Sigmoid colon (tissue), 7 donors: ENCODE data around the gene UBN1. TPM values are rescaled to one million over a fixed set of nuclear protein-coding genes. Genes with fewer than 3 reads are reported as not detected.

ENCODE experiments used
- DNase-seq: peaks from one replicate; pipeline ENCODE4 v3.0.0-alpha.2; 2019
- H3K27ac ChIP-seq, 4 donors: fragments of 200-600 bp; sonication (generic); one replicate each; pipeline ENCODE4 v1.5.1; 2016 to 2019; ENCODE audit warnings: mild to moderate bottlenecking in 1 of 4
- H3K27me3 ChIP-seq, 3 donors: fragments of 200-600 bp; sonication (generic); one replicate each; pipeline ENCODE4 v1.5.1; 2019; ENCODE audit warnings: mild to moderate bottlenecking in 1 of 3
- H3K36me3 ChIP-seq, 4 donors: fragments of 200-600 bp; sonication (generic); one replicate each; pipeline ENCODE4 v1.5.1; 2016 to 2019
- H3K4me1 ChIP-seq, 4 donors: fragments of 200-600 bp; sonication (generic); one replicate each; pipeline ENCODE4 v1.5.1; 2017 to 2019
- H3K4me3 ChIP-seq, 4 donors: fragments of 200-600 bp; sonication (generic); one replicate each; pipeline ENCODE4 v1.5.1; 2017 to 2019; ENCODE audit warnings: mild to moderate bottlenecking in 2 of 4, moderate library complexity in 1 of 4
- H3K9me3 ChIP-seq, 4 donors: fragments of 200-600 bp in 3 of 4; sonication (generic) in 3 of 4; one replicate each; pipeline versions ENCODE4 v1.5.1 to v1.6.1; 2013 to 2019
- CTCF ChIP-seq, 4 experiments: fragments of 450-650 bp in 3 of 4; fragments of 200-600 bp in 1 of 4; IDR thresholded peaks; one replicate each; pipeline ENCODE4 v1.5.1; 2016 to 2019; ENCODE audit warnings: antibody characterized with exemption in 4 of 4, mild to moderate bottlenecking in 3 of 4, moderate library complexity in 2 of 4
- EP300 ChIP-seq, 4 donors: sonication (generic); formaldehyde crosslinking; IDR thresholded peaks; one replicate each; pipeline ENCODE4 v1.6.1; 2017; ENCODE audit warnings: antibody characterized with exemption in 4 of 4
- POLR2A ChIP-seq, 2 donors: fragments of 450-650 bp; IDR thresholded peaks; one replicate each; pipeline ENCODE4 v1.6.1; 2016; ENCODE audit warnings: antibody characterized with exemption in 2 of 2, mild to moderate bottlenecking in 2 of 2, moderate library complexity in 2 of 2
- POLR2AphosphoS5 ChIP-seq, 4 donors: sonication (generic); formaldehyde crosslinking; IDR thresholded peaks; one replicate each; pipeline ENCODE4 v1.6.1; 2017; ENCODE audit warnings: antibody characterized with exemption in 4 of 4
- WGBS, 2 donors: extraction: QIAGEN DNeasy Blood & Tissue Kit; methylation state at CpG; one replicate each; pipeline ENCODE4 v1.1.7; 2013; 5-methylcytosine and 5-hydroxymethylcytosine counted together
- intact Hi-C: fragments of 100-400 bp; cut with DNase I; formaldehyde crosslinking; loops from one replicate; pipeline ENCODE4 v1.15.1; 2023
- polyA plus RNA-seq, 3 donors: library from polyadenylated mRNA; stranded (reverse); fragments of 200-250 nt; gene quantifications; one replicate each; pipeline ENCODE4 v1.2.3, GENCODE V29; 2013
- total RNA-seq, 4 donors: library from RNA; depleted of rRNA; stranded (reverse); fragments of >200 nt; gene quantifications; one replicate each; pipeline ENCODE4 v1.1.0, GENCODE V29; 2016
- donor health status: healthy with polysubstance abuse.
- donor health status: Bipolar disorder and iron deficiency.
- donor health status: healthy.

Gene UBN1
- total and polyA plus RNA-seq, 7 donors, result 8.4 to 27.7 (median 17.8) TPM

GRCh38 chr16:4852221-4852872 lies 5.1 kb downstream of the UBN1 start:
- DNase-seq, result no peak
- Histone ChIP-seq H3K27me3 (no peaks in the 10 kb centered on the region), H3K36me3 (peaks cover 0 to 43% (median 13%) of the 10 kb centered on the region in 4 donors), H3K9me3 (no peaks in the 10 kb centered on the region), H3K4me3 (no peak overlapping the region), H3K27ac (peak overlapping the region in 1 of 4 donors; percentile 35), H3K4me1 (peaks cover 0 to 44% (median 33%) of the 10 kb centered on the region in 4 donors)
- no peak for TF ChIP-seq EP300 (IDR thresholded peaks at IDR 0.05)
- no peak for TF ChIP-seq POLR2A (IDR thresholded peaks at IDR 0.05)
- TF ChIP-seq CTCF (IDR thresholded peaks at IDR 0.05), result no peak
- TF ChIP-seq POLR2AphosphoS5 (IDR thresholded peaks at IDR 0.05), result no peak
- intact Hi-C loops, result no loop called here
- 49 to 77% methylated on average over 1 of the region's 1 CpG for WGBS, 2 donors

GRCh38 chr16:4855371-4855770 lies 8.1 kb downstream of the UBN1 start:
- H3K27ac ChIP-seq, result no peak overlapping the region
- 96 to 98% methylated on average over 5 of the region's 5 CpGs for WGBS, 2 donors
- no peak for DNase-seq
- peaks cover 24 to 74% (median 35%) of the 10 kb centered on the region in 4 donors for H3K36me3 ChIP-seq
- peaks cover 0 to 22% (median 13%) of the 10 kb centered on the region in 4 donors for H3K4me1 ChIP-seq
- no peaks in the 10 kb centered on the region for H3K27me3 ChIP-seq
- TF ChIP-seq CTCF (IDR thresholded peaks at IDR 0.05) (no peak), POLR2AphosphoS5 (IDR thresholded peaks at IDR 0.05) (no peak)
- intact Hi-C loops, result no loop called here
- H3K9me3 ChIP-seq, result no peaks in the 10 kb centered on the region
- H3K4me3 ChIP-seq, result no peak overlapping the region

GRCh38 chr16:4855804-4856203 lies 8.5 kb downstream of the UBN1 start:
- intact Hi-C loops, result no loop called here
- Histone ChIP-seq H3K36me3 (peaks cover 27 to 78% (median 40%) of the 10 kb centered on the region in 4 donors), H3K4me1 (peaks cover 0 to 19% (median 10%) of the 10 kb centered on the region in 4 donors)

GRCh38 chr16:4859190-4859899 lies 12.1 kb downstream of the UBN1 start:
- no peak for DNase-seq
- WGBS, 2 donors, result 87 to 91% methylated on average over 17 of the region's 17 CpGs
- intact Hi-C loops, result no loop called here
- no peak overlapping the region for H3K4me3 ChIP-seq
- H3K27me3 ChIP-seq, result no peaks in the 10 kb centered on the region
- no peak for TF ChIP-seq EP300 (IDR thresholded peaks at IDR 0.05)
- no peak for TF ChIP-seq POLR2A (IDR thresholded peaks at IDR 0.05)
- TF ChIP-seq POLR2AphosphoS5 (IDR thresholded peaks at IDR 0.05), result no peak
- TF ChIP-seq CTCF (IDR thresholded peaks at IDR 0.05), result no peak
- H3K27ac ChIP-seq, result peak overlapping the region in 1 of 4 donors; percentile 41
- H3K9me3 ChIP-seq, result no peaks in the 10 kb centered on the region
- peaks cover 36 to 86% (median 45%) of the 10 kb centered on the region in 4 donors for H3K36me3 ChIP-seq
- peaks cover 0 to 3% (median 0%) of the 10 kb centered on the region in 4 donors for H3K4me1 ChIP-seq

More at GRCh38 chr16:4855804-4856203, 8.5 kb downstream of the UBN1 start:
- no peak overlapping the region for H3K27ac ChIP-seq
- no peak overlapping the region for H3K4me3 ChIP-seq
- TF ChIP-seq CTCF (IDR thresholded peaks at IDR 0.05) (no peak), POLR2AphosphoS5 (IDR thresholded peaks at IDR 0.05) (no peak), EP300 (IDR thresholded peaks at IDR 0.05) (no peak), POLR2A (IDR thresholded peaks at IDR 0.05) (no peak)
- DNase-seq, result no peak
- no peaks in the 10 kb centered on the region for H3K27me3 ChIP-seq
- 92 to 95% methylated on average over 2 of the region's 2 CpGs for WGBS, 2 donors
- H3K9me3 ChIP-seq, result no peaks in the 10 kb centered on the region
